ENCODE results near the gene DTX1. TPM values are rescaled to one million over a fixed set of nuclear protein-coding genes. Genes with fewer than 3 reads are reported as not detected.

The DTX1 gene
- total and polyA plus RNA-seq, 2 of the 13 experiments (the other 11 are each of a cell fraction or from before 2014, with no cell fraction given), result not detected

GRCh38 chr12:113040722-113041171, 15.8 kb upstream of the DTX1 start:
- H3K79me2 ChIP-seq (ENCODE audit: insufficient read depth, low read length), result no peaks in the 10 kb centered on the region
- CTCF ChIA-PET (ENCODE audit: low intra/inter-chr PET ratio, low total read pairs), result no interaction called here
- no peaks in the 10 kb centered on the region for H3K27me3 ChIP-seq (ENCODE audit: control insufficient read depth in 1 of 2, insufficient read depth in 2 of 2, low read length in 2 of 2)
- no peaks in the 10 kb centered on the region for H4K20me1 ChIP-seq (ENCODE audit: insufficient read depth, low read length)
- H3K4me2 ChIP-seq (ENCODE audit: low read depth, low read length), result no peak overlapping the region
- TF ChIP-seq MED8 (CRISPR knock-in tag; IDR thresholded peaks at IDR 0.05; ENCODE audit: insufficient replicate concordance) (no peak), ATF4 (CRISPR knock-in tag; IDR thresholded peaks at IDR 0.05) (peak in 1 of 2 experiments; percentile 57; a peak in 2 of 4 replicates), MAX (IDR thresholded peaks at IDR 0.05) (0 out of 2 replicates have a peak, but pooled peaks have one; percentile 25), CEBPB (IDR thresholded peaks at IDR 0.05; ENCODE audit: borderline replicate concordance, low read depth, low read length) (peak; percentile 44; the same call in 1 of the 2 replicates), MNT (IDR thresholded peaks at IDR 0.05) (peak; percentile 9; the same call in 1 of the 2 replicates), NR2F1 (CRISPR knock-in tag; IDR thresholded peaks at IDR 0.05) (0 out of 4 replicates have a peak, but pooled peaks of 1 of the 2 experiments have one; percentile 13), THRA (CRISPR knock-in tag; IDR thresholded peaks at IDR 0.05; ENCODE audit: borderline replicate concordance) (no peak), NR2F6 (IDR thresholded peaks at IDR 0.05) (no peak), NR2F6 (CRISPR knock-in tag; IDR thresholded peaks at IDR 0.05) (peak; percentile 15; the same call in 1 of the 2 replicates), USF2 (IDR thresholded peaks at IDR 0.05; ENCODE audit: low read depth, low read length) (0 out of 2 replicates have a peak, but pooled peaks have one; percentile 8), USF2 (CRISPR knock-in tag; IDR thresholded peaks at IDR 0.05; ENCODE audit: borderline replicate concordance) (no peak), TFE3 (CRISPR knock-in tag; IDR thresholded peaks at IDR 0.05) (0 out of 2 replicates have a peak, but pooled peaks have one; percentile 18), ZNF446 (CRISPR knock-in tag; IDR thresholded peaks at IDR 0.05) (no peak), FOSL2 (CRISPR knock-in tag; IDR thresholded peaks at IDR 0.05) (peak; percentile 19; the same call in 1 of the 2 replicates)
- FAIRE-seq, result no peak
- POLR2A ChIA-PET, result no interaction called here
- DNase-seq (ENCODE audit: low spot score), result peak; percentile 32
- H3K27ac ChIP-seq (ENCODE audit: extremely low read length, insufficient read depth, low read length), result no peak overlapping the region
- H3K36me3 ChIP-seq (replicated peaks in 1 of 2; ENCODE audit: control insufficient read depth in 1 of 2, insufficient read depth in 2 of 2, low read length in 2 of 2), result no peaks in the 10 kb centered on the region
- no peak overlapping the region for H2AFZ ChIP-seq (ENCODE audit: low read length)
- no peaks in the 10 kb centered on the region for H3K9me3 ChIP-seq (ENCODE audit: low read length)
- in situ Hi-C loops (cut with HindIII; ENCODE audit: extremely low pct_ligation_motif_present, low pct_unique_long_range_greater_than_20kb), result no loop called here
- H3K4me3 ChIP-seq (replicated peaks in 1 of 3; ENCODE audit: insufficient read depth in 1 of 3, low read depth in 2 of 3, low read length in 3 of 3), result no peak overlapping the region
- ATAC-seq, result peak; percentile 46; the same call in 2 of the 3 replicates
- intact Hi-C loops (cut with micrococcal nuclease; ENCODE audit: unreplicated experiment), result no loop called here
- no TSS peak for BruUV-seq (replicated peaks)
- 9% methylated on average over 3 of the region's 7 CpGs for WGBS (ENCODE audit: low lambda C conversion rate)
- H3K9ac ChIP-seq (ENCODE audit: insufficient read depth, low read depth, low read length), result no peak overlapping the region
- no peaks in the 10 kb centered on the region for H3K4me1 ChIP-seq (ENCODE audit: insufficient read depth, low read length)

All from HepG2 (cell line).